ENCODE measurements around the gene BANP. TPM values are rescaled to one million over a fixed set of nuclear protein-coding genes. Genes with fewer than 3 reads are reported as not detected.
A peak's percentile ranks its signal among the peaks of the same experiment; 100 is the strongest.
"Not testable (repeated sequence)": the region's sequence is repeated elsewhere in the genome, so short reads cannot be mapped to it uniquely, and the experiment has no call there.

Gene BANP
- total RNA-seq, 6 experiments from 2014 or later = 15.6 to 19.0 (median 16.2) TPM

GRCh38 chr16:88094900-88095299 is 143.7 kb downstream of the BANP start:
- H3K27ac Mint-ChIP-seq; H3K4me1 Mint-ChIP-seq (ENCODE audit: low read depth); H3K4me3 Mint-ChIP-seq; H3K36me3 Mint-ChIP-seq (ENCODE audit: low read depth); DNase-seq: not testable (repeated sequence)
- peaks cover 11% of the 10 kb centered on the region for H3K27me3 Mint-ChIP-seq (ENCODE audit: insufficient read depth)
- H3K9me3 Mint-ChIP-seq = peaks cover 28% of the 10 kb centered on the region

GRCh38 chr16:88096659-88097058 is 145.4 kb downstream of the BANP start:
- not testable (repeated sequence) for DNase-seq; H3K27ac Mint-ChIP-seq; H3K4me3 Mint-ChIP-seq; H3K36me3 Mint-ChIP-seq (ENCODE audit: low read depth)
- H3K9me3 Mint-ChIP-seq = peaks cover 28% of the 10 kb centered on the region
- peaks cover 21% of the 10 kb centered on the region for H3K27me3 Mint-ChIP-seq (ENCODE audit: insufficient read depth)
- peaks cover 18% of the 10 kb centered on the region for H3K4me1 Mint-ChIP-seq (ENCODE audit: low read depth)

- H3K27ac Mint-ChIP-seq = peak overlapping the region; percentile 27; the same call in 1 of the 2 replicates
- H3K4me1 Mint-ChIP-seq (ENCODE audit: low read depth) = peaks cover 20% of the 10 kb centered on the region
- peak; percentile 70 for TF ChIP-seq CTCF (IDR thresholded peaks at IDR 0.05)
- not testable (repeated sequence) for H3K4me3 Mint-ChIP-seq; H3K36me3 Mint-ChIP-seq (ENCODE audit: low read depth)
- H3K9me3 Mint-ChIP-seq = peaks cover 28% of the 10 kb centered on the region
- peak; percentile 80 for DNase-seq
- H3K27me3 Mint-ChIP-seq (ENCODE audit: insufficient read depth) = peaks cover 28% of the 10 kb centered on the region
These were observed 147.7 kb downstream of the BANP start for GRCh38 chr16:88098731-88099562.

- no peak for TF ChIP-seq CTCF (IDR thresholded peaks at IDR 0.05)
- Mint-ChIP-seq H3K27ac (no peak overlapping the region), H3K36me3 (ENCODE audit: low read depth) (peaks cover 5% of the 10 kb centered on the region), H3K27me3 (ENCODE audit: insufficient read depth) (peaks cover 32% of the 10 kb centered on the region), H3K4me3 (no peak overlapping the region), H3K4me1 (ENCODE audit: low read depth) (peaks cover 20% of the 10 kb centered on the region), H3K9me3 (peaks cover 28% of the 10 kb centered on the region)
- DNase-seq = no peak
These were observed 148.3 kb downstream of the BANP start for GRCh38 chr16:88099563-88099890.

GRCh38 chr16:88099956-88100355 is 148.7 kb downstream of the BANP start:
- H3K27me3 Mint-ChIP-seq (ENCODE audit: insufficient read depth) = peaks cover 32% of the 10 kb centered on the region
- not testable (repeated sequence) for H3K27ac Mint-ChIP-seq; DNase-seq; H3K4me3 Mint-ChIP-seq; H3K36me3 Mint-ChIP-seq (ENCODE audit: low read depth)
- H3K4me1 Mint-ChIP-seq (ENCODE audit: low read depth) = peaks cover 20% of the 10 kb centered on the region
- peaks cover 28% of the 10 kb centered on the region for H3K9me3 Mint-ChIP-seq

- not testable (repeated sequence) for DNase-seq; H3K27ac Mint-ChIP-seq; H3K36me3 Mint-ChIP-seq (ENCODE audit: low read depth)
- peak overlapping the region; percentile 25; the same call in 1 of the 2 replicates for H3K4me3 Mint-ChIP-seq
- peaks cover 22% of the 10 kb centered on the region for H3K9me3 Mint-ChIP-seq
- H3K4me1 Mint-ChIP-seq (ENCODE audit: low read depth) = peaks cover 20% of the 10 kb centered on the region
- peaks cover 32% of the 10 kb centered on the region for H3K27me3 Mint-ChIP-seq (ENCODE audit: insufficient read depth)
These were observed 149.8 kb downstream of the BANP start for GRCh38 chr16:88100801-88101622.

- peaks cover 32% of the 10 kb centered on the region for H3K27me3 Mint-ChIP-seq (ENCODE audit: insufficient read depth)
- H3K27ac Mint-ChIP-seq; H3K4me3 Mint-ChIP-seq; H3K36me3 Mint-ChIP-seq (ENCODE audit: low read depth); DNase-seq: not testable (repeated sequence)
- peaks cover 20% of the 10 kb centered on the region for H3K4me1 Mint-ChIP-seq (ENCODE audit: low read depth)
- H3K9me3 Mint-ChIP-seq = peaks cover 18% of the 10 kb centered on the region
These were observed 150.4 kb downstream of the BANP start for GRCh38 chr16:88101623-88102105.

- no peak for TF ChIP-seq CTCF (IDR thresholded peaks at IDR 0.05)
- Mint-ChIP-seq H3K36me3 (ENCODE audit: low read depth) (no peaks in the 10 kb centered on the region), H3K4me3 (no peak overlapping the region), H3K4me1 (ENCODE audit: low read depth) (peaks cover 20% of the 10 kb centered on the region), H3K9me3 (peaks cover 10% of the 10 kb centered on the region), H3K27me3 (ENCODE audit: insufficient read depth) (peaks cover 38% of the 10 kb centered on the region), H3K27ac (no peak overlapping the region)
- DNase-seq = no peak
These were observed 151.4 kb downstream of the BANP start for GRCh38 chr16:88102597-88102996.
